T-helper 1 cell treated with Interleukin-12 subunit alpha and Interleukin-12 subunit beta and Interleukin-4 antibody, amounts not matched to agents 30 ng/mL and 1 ng/mL, for 36 hours (primary cell): ENCODE data around the gene KMT2A. TPM values are rescaled to one million over a fixed set of nuclear protein-coding genes. Genes with fewer than 3 reads are reported as not detected.
"Not testable (repeated sequence)": the region's sequence is repeated elsewhere in the genome, so short reads cannot be mapped to it uniquely, and the experiment has no call there.

Experiments
- intact Hi-C: fragments of 100-400 bp; cut with micrococcal nuclease; formaldehyde crosslinking; loops from one replicate; pipeline ENCODE4 v1.15.1; 2024
- total RNA-seq: library from RNA; stranded (reverse); gene quantifications from 2 replicates; pipeline ENCODE4 v1.2.3, GENCODE V29; 2022

The KMT2A gene
- total RNA-seq, 1 donor from 2014 or later, result 158 TPM

DNA sequence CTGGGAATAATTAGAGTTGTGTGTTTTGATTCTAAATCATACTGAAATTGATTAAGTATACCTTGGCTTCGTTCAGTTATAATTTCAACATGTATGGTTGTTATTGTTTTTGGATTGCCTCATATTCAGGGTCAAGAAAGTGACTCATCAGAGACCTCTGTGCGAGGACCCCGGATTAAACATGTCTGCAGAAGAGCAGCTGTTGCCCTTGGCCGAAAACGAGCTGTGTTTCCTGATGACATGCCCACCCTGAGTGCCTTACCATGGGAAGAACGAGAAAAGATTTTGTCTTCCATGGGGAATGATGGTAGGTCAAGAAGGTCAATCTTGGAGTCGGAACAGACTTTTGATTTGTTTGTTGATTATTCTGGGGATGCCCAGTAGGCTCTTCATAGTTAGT, 40.4 kb downstream of the KMT2A start:
- intact Hi-C loops, result no loop called here

- intact Hi-C loops, result not testable (repeated sequence)
Observed at GRCh38 chr11:118481238-118481637, 44.9 kb downstream of the KMT2A start.

- intact Hi-C loops, result no loop called here
Observed at GRCh38 chr11:118484405-118484804, 48.1 kb downstream of the KMT2A start.

GRCh38 chr11:118485273-118485672, 49.0 kb downstream of the KMT2A start:
- intact Hi-C loops, result loop anchor here (5.0 kb wide), 1 partner anchor 178 kb away; no protein-coding TSS in a partner anchor

DNA sequence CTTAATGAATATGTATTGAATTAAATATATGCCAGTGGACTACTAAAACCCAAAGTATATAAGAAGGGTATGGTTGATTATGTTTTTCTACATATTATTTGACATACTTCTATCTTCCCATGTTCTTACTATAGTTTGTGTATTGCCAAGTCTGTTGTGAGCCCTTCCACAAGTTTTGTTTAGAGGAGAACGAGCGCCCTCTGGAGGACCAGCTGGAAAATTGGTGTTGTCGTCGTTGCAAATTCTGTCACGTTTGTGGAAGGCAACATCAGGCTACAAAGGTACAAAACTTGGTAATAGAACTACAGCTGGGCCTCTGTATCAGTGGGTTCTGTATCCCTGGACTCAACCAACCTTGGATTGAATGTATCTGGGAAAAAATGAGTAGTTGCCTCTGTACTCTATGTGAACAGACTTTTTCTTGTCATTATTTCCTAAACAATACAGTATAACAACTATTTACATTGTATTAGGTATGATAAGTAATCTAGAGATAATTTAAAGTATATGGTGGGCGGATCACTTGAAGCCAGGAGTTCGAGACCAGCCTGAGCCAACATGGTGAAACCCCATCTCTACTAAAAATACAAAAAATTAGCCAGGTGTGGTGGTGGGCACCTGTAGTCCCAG, 52.3 kb downstream of the KMT2A start:
- intact Hi-C loops, result loop anchor here (1.0 to 5.0 kb wide), 8 partner anchors 53 to 343 kb away; partner anchors contain the start of genes ATP5MG and UBE4A

- intact Hi-C loops, result no loop called here
Observed at GRCh38 chr11:118491041-118491440, 54.7 kb downstream of the KMT2A start.

GRCh38 chr11:118497831-118498230, 61.5 kb downstream of the KMT2A start:
- intact Hi-C loops, result no loop called here

DNA sequence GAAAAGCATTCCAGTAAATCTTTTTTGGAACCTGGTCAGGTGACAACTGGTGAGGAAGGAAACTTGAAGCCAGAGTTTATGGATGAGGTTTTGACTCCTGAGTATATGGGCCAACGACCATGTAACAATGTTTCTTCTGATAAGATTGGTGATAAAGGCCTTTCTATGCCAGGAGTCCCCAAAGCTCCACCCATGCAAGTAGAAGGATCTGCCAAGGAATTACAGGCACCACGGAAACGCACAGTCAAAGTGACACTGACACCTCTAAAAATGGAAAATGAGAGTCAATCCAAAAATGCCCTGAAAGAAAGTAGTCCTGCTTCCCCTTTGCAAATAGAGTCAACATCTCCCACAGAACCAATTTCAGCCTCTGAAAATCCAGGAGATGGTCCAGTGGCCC, 66.9 kb downstream of the KMT2A start:
- intact Hi-C loops, result loop anchor here (10.0 kb wide), 1 partner anchor 252 kb away; no protein-coding TSS in a partner anchor

DNA sequence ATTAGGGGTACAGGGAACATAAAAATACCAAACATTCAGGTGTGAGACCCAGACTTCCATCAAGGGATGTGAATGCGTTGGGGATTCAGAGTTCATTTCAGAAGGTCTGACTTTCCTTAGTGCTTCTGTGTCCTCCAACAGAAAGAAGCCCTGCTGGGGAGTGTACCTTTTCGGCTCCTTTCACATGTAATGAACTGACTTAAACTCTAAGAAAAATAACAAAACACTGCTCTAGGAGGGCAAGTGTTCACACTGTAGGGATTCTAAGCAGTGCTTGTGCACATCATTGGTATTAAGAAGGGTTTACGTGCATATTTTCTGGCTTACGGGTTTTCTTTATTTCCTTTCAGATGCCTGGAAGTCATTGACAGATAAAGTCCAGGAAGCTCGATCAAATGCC, 75.3 kb downstream of the KMT2A start:
- intact Hi-C loops, result loop anchor here (5.0 kb wide), 1 partner anchor 56 kb away; the partner anchor contains the start of gene IFT46

DNA sequence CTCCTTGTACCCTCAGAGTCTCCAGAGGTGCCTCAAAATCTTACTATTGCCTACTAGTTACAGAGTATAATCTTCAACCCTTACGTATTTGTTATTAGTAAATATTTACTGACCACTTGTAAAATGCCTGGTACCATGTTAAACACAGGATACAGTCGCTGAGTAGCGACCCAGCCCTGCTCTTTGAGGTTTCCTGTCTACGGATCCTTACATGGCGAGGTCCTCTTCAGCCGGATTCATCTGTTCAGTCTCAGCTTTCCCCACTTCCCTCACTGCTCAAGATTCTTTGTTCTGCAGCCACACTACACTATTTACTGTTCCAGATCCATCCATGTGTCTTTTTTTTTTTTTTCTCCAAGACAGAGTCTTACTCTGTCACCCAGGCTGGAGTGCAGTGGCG, 77.8 kb downstream of the KMT2A start:
- intact Hi-C loops, result loop anchor here (5.0 kb wide), 1 partner anchor 53 kb away; the partner anchor contains the start of gene IFT46

DNA sequence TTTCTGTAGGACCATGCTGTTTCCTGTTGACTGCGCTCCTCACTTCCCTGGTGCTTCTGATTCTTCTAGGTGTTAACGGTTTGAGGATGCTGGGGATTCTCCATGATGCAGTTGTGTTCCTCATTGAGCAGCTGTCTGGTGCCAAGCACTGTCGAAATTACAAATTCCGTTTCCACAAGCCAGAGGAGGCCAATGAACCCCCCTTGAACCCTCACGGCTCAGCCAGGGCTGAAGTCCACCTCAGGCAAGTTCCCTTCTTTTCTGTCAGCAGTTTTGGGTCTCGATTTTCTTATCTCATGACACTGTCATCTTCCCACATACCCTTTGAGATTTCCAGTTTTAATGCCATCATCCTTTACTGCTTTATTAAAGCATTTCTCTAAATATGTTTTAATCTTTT, 83.3 kb downstream of the KMT2A start:
- intact Hi-C loops, result no loop called here

DNA sequence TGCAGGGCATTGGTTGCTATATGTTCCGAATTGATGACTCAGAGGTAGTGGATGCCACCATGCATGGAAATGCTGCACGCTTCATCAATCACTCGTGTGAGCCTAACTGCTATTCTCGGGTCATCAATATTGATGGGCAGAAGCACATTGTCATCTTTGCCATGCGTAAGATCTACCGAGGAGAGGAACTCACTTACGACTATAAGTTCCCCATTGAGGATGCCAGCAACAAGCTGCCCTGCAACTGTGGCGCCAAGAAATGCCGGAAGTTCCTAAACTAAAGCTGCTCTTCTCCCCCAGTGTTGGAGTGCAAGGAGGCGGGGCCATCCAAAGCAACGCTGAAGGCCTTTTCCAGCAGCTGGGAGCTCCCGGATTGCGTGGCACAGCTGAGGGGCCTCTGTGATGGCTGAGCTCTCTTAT, 85.6 kb downstream of the KMT2A start:
- intact Hi-C loops, result no loop called here

- intact Hi-C loops, result no loop called here
Observed at GRCh38 chr11:118522571-118523072, 86.3 kb downstream of the KMT2A start.

DNA sequence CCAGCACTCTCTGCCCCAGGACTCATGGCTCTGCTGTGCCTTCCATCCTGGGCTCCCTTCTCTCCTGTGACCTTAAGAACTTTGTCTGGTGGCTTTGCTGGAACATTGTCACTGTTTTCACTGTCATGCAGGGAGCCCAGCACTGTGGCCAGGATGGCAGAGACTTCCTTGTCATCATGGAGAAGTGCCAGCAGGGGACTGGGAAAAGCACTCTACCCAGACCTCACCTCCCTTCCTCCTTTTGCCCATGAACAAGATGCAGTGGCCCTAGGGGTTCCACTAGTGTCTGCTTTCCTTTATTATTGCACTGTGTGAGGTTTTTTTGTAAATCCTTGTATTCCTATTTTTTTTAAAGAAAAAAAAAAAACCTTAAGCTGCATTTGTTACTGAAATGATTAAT, 88.1 kb downstream of the KMT2A start:
- intact Hi-C loops, result no loop called here

- intact Hi-C loops, result no loop called here
Observed at GRCh38 chr11:118524757-118525470, 88.6 kb downstream of the KMT2A start.

GRCh38 chr11:118526688-118527087, 90.4 kb downstream of the KMT2A start:
- intact Hi-C loops, result no loop called here

- intact Hi-C loops, result no loop called here
Observed at GRCh38 chr11:118527109-118527508, 90.8 kb downstream of the KMT2A start, which contains the start of gene TTC36. TTC36 (plus strand) TSS chr11:118527474; CDS start chr11:118527495, 21 bp downstream.

DNA sequence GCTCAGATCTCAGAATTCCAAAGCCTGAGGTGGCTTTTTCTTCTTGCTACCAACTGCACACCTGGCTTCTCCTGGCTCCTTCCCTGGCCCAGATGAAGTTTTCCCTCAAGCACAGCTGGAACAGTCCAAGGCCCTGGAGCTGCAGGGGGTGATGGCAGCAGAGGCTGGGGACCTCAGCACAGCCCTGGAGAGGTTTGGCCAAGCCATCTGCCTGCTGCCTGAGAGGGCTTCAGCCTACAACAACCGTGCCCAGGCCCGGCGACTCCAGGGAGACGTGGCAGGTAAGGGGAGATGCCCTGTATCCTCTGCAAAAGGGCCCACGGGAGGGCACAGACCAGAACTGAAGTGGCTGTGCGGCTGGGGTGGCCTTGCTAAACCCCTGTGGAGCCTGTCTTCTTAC, 92.2 kb downstream of the KMT2A start:
- intact Hi-C loops, result no loop called here

DNA sequence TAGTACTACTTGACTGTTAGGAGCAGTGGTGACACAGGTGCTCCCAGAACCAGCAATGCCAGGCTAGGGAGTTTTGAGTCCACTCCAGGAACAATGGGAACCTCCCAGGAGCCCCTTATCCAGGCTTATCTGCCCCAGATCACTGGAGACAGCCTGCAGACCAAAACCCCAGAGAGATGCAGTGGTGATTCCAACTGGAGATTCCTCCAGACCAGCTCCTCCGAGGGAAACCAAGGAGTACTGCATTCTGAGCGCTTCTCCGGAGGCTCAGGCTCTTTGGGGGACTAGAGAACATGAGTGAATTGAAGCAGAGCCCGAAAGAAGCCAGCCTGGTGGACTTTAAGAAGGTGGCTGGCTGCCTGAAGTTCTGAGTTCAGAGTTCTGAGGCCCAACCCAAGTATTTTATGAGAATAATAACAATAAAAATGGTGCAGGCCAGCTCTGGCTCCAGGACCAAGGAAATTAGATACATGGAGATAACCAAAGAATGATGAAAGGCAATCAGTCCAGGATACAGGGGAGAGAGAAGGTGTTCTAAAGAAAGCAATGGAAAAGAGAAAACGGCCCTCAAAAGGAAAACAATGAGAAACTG, 93.4 kb downstream of the KMT2A start:
- intact Hi-C loops, result no loop called here

GRCh38 chr11:118530180-118530682, 93.9 kb downstream of the KMT2A start:
- intact Hi-C loops, result no loop called here
